Aorta (tissue), 5 donors: ENCODE measurements around the gene HSPA12A. TPM values are rescaled to one million over a fixed set of nuclear protein-coding genes. Genes with fewer than 3 reads are reported as not detected.
A peak's percentile ranks its signal among the peaks of the same experiment; 100 is the strongest.

Source experiments
- ATAC-seq: fragments of 200-7000 bp; cut with Tn5 transposase; one replicate; pipeline ENCODE4 v1.9.1; 2022; ENCODE audit warnings: moderate library complexity; ENCODE audit not compliant: low FRiP score
- DNase-seq, 2 donors: peaks; one replicate each; pipeline ENCODE4 v3.0.0-alpha.2; 2020
- H3K27ac ChIP-seq, 2 donors: one replicate each; pipeline ENCODE4 v1.5.1; 2013; ENCODE audit warnings: low read length in 2 of 2, mild to moderate bottlenecking in 2 of 2, moderate library complexity in 2 of 2, control low read depth in 1 of 2, inconsistent platforms in 1 of 2, low read depth in 1 of 2
- H3K27me3 ChIP-seq, 2 donors: one replicate each; pipeline ENCODE4 v1.6.1; 2013; ENCODE audit warnings: control low read depth in 1 of 2, low read length in 1 of 2, mild to moderate bottlenecking in 1 of 2, moderate library complexity in 1 of 2; ENCODE audit not compliant: insufficient read depth in 2 of 2, control insufficient read depth in 1 of 2
- H3K36me3 ChIP-seq, 2 donors: one replicate each; pipeline ENCODE4 v1.6.1; 2013; ENCODE audit warnings: control low read depth in 1 of 2, low read length in 1 of 2, mild to moderate bottlenecking in 1 of 2; ENCODE audit not compliant: insufficient read depth in 2 of 2, control insufficient read depth in 1 of 2
- H3K4me1 ChIP-seq, 2 donors: one replicate each; pipeline ENCODE4 v1.6.1; 2013; ENCODE audit warnings: low read length in 2 of 2, control low read depth in 1 of 2, mild to moderate bottlenecking in 1 of 2, moderate library complexity in 1 of 2; ENCODE audit not compliant: insufficient read depth in 2 of 2, control insufficient read depth in 1 of 2
- H3K4me3 ChIP-seq, 2 donors: one replicate each; pipeline ENCODE4 v1.5.1; 2013; ENCODE audit warnings: low read length in 2 of 2, control low read depth in 1 of 2, mild to moderate bottlenecking in 1 of 2
- H3K9me3 ChIP-seq: one replicate; pipeline ENCODE4 v1.6.1; 2013; ENCODE audit warnings: mild to moderate bottlenecking, low read length; ENCODE audit not compliant: control insufficient read depth
- WGBS, 2 donors: extraction: QIAGEN DNeasy Blood & Tissue Kit; methylation state at CpG; one replicate each; pipeline ENCODE4 v1.1.7; 2013; 5-methylcytosine and 5-hydroxymethylcytosine counted together
- intact Hi-C, 2 donors: fragments of 100-400 bp; cut with DNase I; formaldehyde crosslinking; loops; one replicate each; pipeline versions ENCODE4 v1.14.2 to v1.15.0; 2022
- polyA plus RNA-seq, 2 donors: library from polyadenylated mRNA; stranded (reverse); fragments of 200-250 nt; gene quantifications; one replicate each; pipeline ENCODE4 v1.2.3, GENCODE V29; 2013
- total RNA-seq, 2 donors: library from RNA; stranded (reverse); fragmentation: NEBNext Ultra II Directional; extraction: Animal tissue kit (Norgen Biotek cat#: 25700); gene quantifications; one replicate each; pipeline ENCODE4 v1.2.1, GENCODE V29; 2021
- donor health status: healthy with polysubstance abuse.
- donor health status: Bipolar disorder and iron deficiency.
- donor health status: DM: no; HTN: no; CAD: no.
- donor health status: DM: no; HTN: no; CAD: no.
- donor health status: DM: yes; HTN: yes; CAD: no.

The HSPA12A gene
- total and polyA plus RNA-seq, 4 donors: 2.3 to 25.7 (median 10.2) TPM

- Histone ChIP-seq H3K27ac (no peak overlapping the region), H3K9me3 (no peaks in the 10 kb centered on the region), H3K4me1 (no peaks in the 10 kb centered on the region), H3K36me3 (no peaks in the 10 kb centered on the region), H3K4me3 (no peak overlapping the region), H3K27me3 (no peaks in the 10 kb centered on the region)
- WGBS, 2 donors: 94 to 95% methylated on average over 4 of the region's 4 CpGs
- intact Hi-C loops: loop anchor here (2.0 to 10.0 kb wide), 5 partner anchors 43 to 493 kb away; no protein-coding TSS in a partner anchor
- DNase-seq (no peak), ATAC-seq (no peak)
Observed at GRCh38 chr10:116689744-116690143, 52.6 kb downstream of the HSPA12A start.

DNA sequence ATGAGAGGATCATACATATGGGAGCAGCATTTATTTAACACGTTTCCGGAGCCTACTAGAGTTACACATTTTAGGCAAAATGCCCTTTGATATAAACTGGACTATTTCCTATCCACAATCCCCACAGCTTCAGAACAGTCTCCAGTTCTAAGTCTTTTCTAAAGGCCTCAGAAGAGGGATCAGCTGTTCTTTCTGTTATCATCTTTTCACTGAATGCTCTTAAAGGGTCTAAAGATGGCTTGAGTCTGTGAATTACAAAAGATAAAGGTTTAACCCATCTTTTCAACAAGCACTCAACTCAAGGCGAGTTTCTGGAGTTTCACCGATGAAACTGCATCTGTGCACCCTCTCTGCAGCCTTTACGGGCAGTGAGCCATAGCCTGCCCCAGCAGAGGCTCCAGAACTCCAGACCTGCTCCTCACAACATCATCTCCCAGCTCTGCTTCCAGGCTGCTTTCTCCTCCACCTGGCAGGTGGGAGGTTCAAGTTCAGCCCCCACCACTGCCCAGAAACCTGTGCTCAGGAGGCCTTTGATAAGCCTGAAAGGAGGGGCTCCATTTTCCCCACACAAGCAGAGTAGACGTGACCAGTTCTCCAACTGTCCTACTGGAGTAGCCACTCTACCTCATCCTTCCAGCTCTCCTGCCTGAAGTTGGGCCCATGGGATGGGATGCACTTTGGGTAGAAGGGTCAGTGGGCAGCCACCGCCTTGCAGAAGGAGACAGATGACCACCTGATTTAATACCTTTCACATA lies 53.4 kb downstream of the HSPA12A start:
- H3K27ac ChIP-seq: no peak overlapping the region
- no peak for DNase-seq

GRCh38 chr10:116688241-116688711 lies 54.1 kb downstream of the HSPA12A start:
- intact Hi-C loops: loop anchor here (2.0 to 5.0 kb wide), 3 partner anchors 45 to 494 kb away; no protein-coding TSS in a partner anchor
- H3K27me3 ChIP-seq: no peaks in the 10 kb centered on the region
- DNase-seq (no peak), ATAC-seq (peak; percentile 33)
- 2 to 4% methylated on average over 7 of the region's 7 CpGs for WGBS, 2 donors
- no peaks in the 10 kb centered on the region for H3K36me3 ChIP-seq
- no peaks in the 10 kb centered on the region for H3K9me3 ChIP-seq
- peak overlapping the region in 1 of 2 donors; percentile 43 for H3K27ac ChIP-seq
- no peaks in the 10 kb centered on the region for H3K4me1 ChIP-seq
- no peak overlapping the region for H3K4me3 ChIP-seq

More for the DNA sequence above, 53.4 kb downstream of the HSPA12A start:
- WGBS, 2 donors: 35 to 38% methylated on average over 7 of the region's 7 CpGs
- intact Hi-C loops: loop anchor here (2.0 to 5.0 kb wide), 3 partner anchors 44 to 493 kb away; no protein-coding TSS in a partner anchor
- Histone ChIP-seq H3K36me3 (no peaks in the 10 kb centered on the region), H3K4me3 (no peak overlapping the region), H3K4me1 (no peaks in the 10 kb centered on the region), H3K27me3 (no peaks in the 10 kb centered on the region), H3K9me3 (no peaks in the 10 kb centered on the region)
- no peak for ATAC-seq

- intact Hi-C loops: loop anchor here (2.0 to 5.0 kb wide), 3 partner anchors 45 to 495 kb away; no protein-coding TSS in a partner anchor
- no peak overlapping the region for H3K27ac ChIP-seq
- H3K4me3 ChIP-seq: no peak overlapping the region
- 47 to 51% methylated on average over 6 of the region's 6 CpGs for WGBS, 2 donors
- no peak for ATAC-seq
- H3K4me1 ChIP-seq: no peaks in the 10 kb centered on the region
- no peaks in the 10 kb centered on the region for H3K36me3 ChIP-seq
- DNase-seq: no peak
- no peaks in the 10 kb centered on the region for H3K27me3 ChIP-seq
- no peaks in the 10 kb centered on the region for H3K9me3 ChIP-seq
Observed at GRCh38 chr10:116687633-116688032, 54.7 kb downstream of the HSPA12A start.

DNA sequence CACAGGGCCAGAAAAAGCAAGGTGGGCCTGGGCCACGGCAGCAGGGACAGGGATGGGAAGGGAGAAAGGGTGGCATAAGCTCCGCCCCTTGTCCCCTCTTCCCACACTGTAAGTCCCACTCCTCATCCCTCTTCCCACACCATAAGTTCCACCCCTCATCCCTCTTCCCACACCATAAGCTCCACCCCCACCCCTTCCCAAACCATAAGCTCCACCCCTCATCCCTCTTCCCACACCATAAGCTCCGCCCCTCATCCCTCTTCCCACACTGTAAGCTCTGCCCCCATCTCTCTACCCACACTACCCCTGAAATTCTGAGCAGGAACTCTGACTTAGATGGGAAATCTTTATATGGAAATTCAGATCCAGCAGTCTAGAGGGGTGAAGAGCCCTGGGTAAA lies 55.7 kb downstream of the HSPA12A start:
- Histone ChIP-seq H3K9me3 (no peaks in the 10 kb centered on the region), H3K36me3 (no peaks in the 10 kb centered on the region), H3K4me3 (no peak overlapping the region), H3K27ac (no peak overlapping the region), H3K27me3 (no peaks in the 10 kb centered on the region), H3K4me1 (no peaks in the 10 kb centered on the region)
- WGBS, 2 donors: 96 to 100% methylated on average over 2 to 3 of the region's 3 CpGs
- DNase-seq (no peak), ATAC-seq (no peak)
- intact Hi-C loops: loop anchor here (5.0 kb wide), 2 partner anchors 476 to 496 kb away; no protein-coding TSS in a partner anchor

GRCh38 chr10:116685807-116686206 lies 56.6 kb downstream of the HSPA12A start:
- WGBS, 2 donors: 96 to 98% methylated on average over 6 of the region's 6 CpGs
- no peaks in the 10 kb centered on the region for H3K4me1 ChIP-seq
- ATAC-seq: no peak
- H3K27ac ChIP-seq: no peak overlapping the region
- no peaks in the 10 kb centered on the region for H3K9me3 ChIP-seq
- intact Hi-C loops: loop anchor here (5.0 kb wide), 2 partner anchors 476 to 496 kb away; no protein-coding TSS in a partner anchor
- H3K27me3 ChIP-seq: no peaks in the 10 kb centered on the region
- no peak overlapping the region for H3K4me3 ChIP-seq
- DNase-seq: no peak
- H3K36me3 ChIP-seq: no peaks in the 10 kb centered on the region

- ATAC-seq: no peak
Observed at GRCh38 chr10:116684781-116685180, 57.6 kb downstream of the HSPA12A start.

GRCh38 chr10:116683821-116684220 lies 58.5 kb downstream of the HSPA12A start:
- Histone ChIP-seq H3K27me3 (no peaks in the 10 kb centered on the region), H3K36me3 (no peaks in the 10 kb centered on the region), H3K27ac (no peak overlapping the region), H3K4me3 (no peak overlapping the region), H3K4me1 (no peaks in the 10 kb centered on the region), H3K9me3 (no peaks in the 10 kb centered on the region)
- intact Hi-C loops: loop anchor here (1.0 to 5.0 kb wide), 3 partner anchors 83 to 103 kb away; no protein-coding TSS in a partner anchor
- ATAC-seq: no peak
- DNase-seq: no peak
- 85 to 88% methylated on average over 11 of the region's 11 CpGs for WGBS, 2 donors

More at GRCh38 chr10:116684781-116685180, 57.6 kb downstream of the HSPA12A start:
- H3K27me3 ChIP-seq: no peaks in the 10 kb centered on the region
- H3K4me3 ChIP-seq: no peak overlapping the region
- no peaks in the 10 kb centered on the region for H3K36me3 ChIP-seq
- no peak for DNase-seq
- no peak overlapping the region for H3K27ac ChIP-seq
- intact Hi-C loops: loop anchor here (5.0 kb wide), 3 partner anchors 83 to 498 kb away; no protein-coding TSS in a partner anchor
- WGBS, 2 donors: 90 to 91% methylated on average over 5 of the region's 5 CpGs
- H3K4me1 ChIP-seq: no peaks in the 10 kb centered on the region
- no peaks in the 10 kb centered on the region for H3K9me3 ChIP-seq
